Transverse colon (tissue), 4 donors: Measurements from ENCODE around the gene LRRC70. TPM values are rescaled to one million over a fixed set of nuclear protein-coding genes. Genes with fewer than 3 reads are reported as not detected.

ENCODE experiments used
- DNase-seq: peaks from one replicate; pipeline ENCODE4 v3.0.0-alpha.2; 2019
- H3K27ac ChIP-seq, 4 donors: fragments of 200-600 bp; sonication (generic); 2 replicates each; pipeline ENCODE4 v1.5.1; 2016 to 2018; ENCODE audit warnings: inconsistent platforms in 4 of 4
- H3K27me3 ChIP-seq: fragments of 200-600 bp; sonication (generic); 2 replicates; pipeline ENCODE4 v1.5.1; 2017; ENCODE audit warnings: inconsistent platforms
- H3K36me3 ChIP-seq, 4 donors: fragments of 200-600 bp; sonication (generic); 2 replicates each; pipeline ENCODE4 v1.5.1; 2017 to 2019; ENCODE audit warnings: inconsistent platforms in 4 of 4
- H3K4me1 ChIP-seq, 4 donors: fragments of 200-600 bp; sonication (generic); 2 replicates each; pipeline ENCODE4 v1.5.1; 2017 to 2020; ENCODE audit warnings: inconsistent platforms in 4 of 4
- H3K4me3 ChIP-seq, 4 donors: fragments of 200-600 bp; sonication (generic); 1 replicate in 1 of 4; 2 replicates in 3 of 4; pipeline versions ENCODE4 v1.5.1 to v1.6.1; 2017 to 2019; ENCODE audit warnings: inconsistent platforms in 4 of 4
- H3K9me3 ChIP-seq, 2 donors: fragments of 200-600 bp; sonication (generic); 2 replicates each; pipeline ENCODE4 v1.5.1; 2017 to 2019; ENCODE audit warnings: inconsistent platforms in 2 of 2
- EP300 ChIP-seq: sonication (generic); formaldehyde crosslinking; IDR thresholded peaks from one replicate; pipeline ENCODE4 v1.6.1; 2017; ENCODE audit warnings: antibody characterized with exemption, low read depth
- POLR2A ChIP-seq: fragments of 450-650 bp; IDR thresholded peaks from one replicate; pipeline ENCODE4 v1.6.1; 2016; ENCODE audit warnings: antibody characterized with exemption, mild to moderate bottlenecking, moderate library complexity
- POLR2AphosphoS5 ChIP-seq, 3 donors: sonication (generic); formaldehyde crosslinking; IDR thresholded peaks; one replicate each; pipeline ENCODE4 v1.6.1; 2016; ENCODE audit warnings: antibody characterized with exemption in 3 of 3
- WGBS, 2 donors: methylation state at CpG; one replicate each; pipeline ENCODE4 v1.1.5; 2018; ENCODE audit warnings: low coverage in 1 of 2; 5-methylcytosine and 5-hydroxymethylcytosine counted together
- in situ Hi-C, 4 donors: fragments of 200-750 bp; cut with MboI; loops; one replicate each; pipeline versions ENCODE4 v1.15.0 to v1.15.1; 2017; ENCODE audit warnings: low sequenced_read_pairs in 3 of 4, low pct_ligation_motif_present in 1 of 4, low pct_unique_long_range_greater_than_20kb in 1 of 4
- intact Hi-C: fragments of 100-400 bp; cut with DNase I; formaldehyde crosslinking; loops from one replicate; pipeline ENCODE4 v1.15.1; 2023; ENCODE audit warnings: low total_unique reads
- total RNA-seq, 4 donors: library from RNA; depleted of rRNA; stranded (reverse); fragments of >200 nt; gene quantifications; one replicate each; pipeline ENCODE4 v1.1.0, GENCODE V29; 2016
- TF ChIP-seq, protein P1 (sequence below), 5 experiments: fragments of 200-600 bp in 3 of 5; fragments of 450-650 bp in 2 of 5; sonication (generic) in 3 of 5; IDR thresholded peaks; 1 replicate in 2 of 5; 2 replicates in 3 of 5; pipeline ENCODE4 v1.5.1; 2016 to 2017; ENCODE audit warnings: antibody characterized with exemption in 5 of 5, inconsistent platforms in 3 of 5, mild to moderate bottlenecking in 2 of 5, moderate library complexity in 1 of 5

Gene LRRC70
- total RNA-seq, 4 donors from 2014 or later, result 1.8 to 3.4 (median 2.3) TPM

- TF ChIP-seq EP300, result no peak
- TF ChIP-seq, protein P1, sequence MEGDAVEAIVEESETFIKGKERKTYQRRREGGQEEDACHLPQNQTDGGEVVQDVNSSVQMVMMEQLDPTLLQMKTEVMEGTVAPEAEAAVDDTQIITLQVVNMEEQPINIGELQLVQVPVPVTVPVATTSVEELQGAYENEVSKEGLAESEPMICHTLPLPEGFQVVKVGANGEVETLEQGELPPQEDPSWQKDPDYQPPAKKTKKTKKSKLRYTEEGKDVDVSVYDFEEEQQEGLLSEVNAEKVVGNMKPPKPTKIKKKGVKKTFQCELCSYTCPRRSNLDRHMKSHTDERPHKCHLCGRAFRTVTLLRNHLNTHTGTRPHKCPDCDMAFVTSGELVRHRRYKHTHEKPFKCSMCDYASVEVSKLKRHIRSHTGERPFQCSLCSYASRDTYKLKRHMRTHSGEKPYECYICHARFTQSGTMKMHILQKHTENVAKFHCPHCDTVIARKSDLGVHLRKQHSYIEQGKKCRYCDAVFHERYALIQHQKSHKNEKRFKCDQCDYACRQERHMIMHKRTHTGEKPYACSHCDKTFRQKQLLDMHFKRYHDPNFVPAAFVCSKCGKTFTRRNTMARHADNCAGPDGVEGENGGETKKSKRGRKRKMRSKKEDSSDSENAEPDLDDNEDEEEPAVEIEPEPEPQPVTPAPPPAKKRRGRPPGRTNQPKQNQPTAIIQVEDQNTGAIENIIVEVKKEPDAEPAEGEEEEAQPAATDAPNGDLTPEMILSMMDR (IDR thresholded peaks at IDR 0.05), result no peak
- TF ChIP-seq POLR2A, result no peak
- no peak for TF ChIP-seq POLR2AphosphoS5 (IDR thresholded peaks at IDR 0.05)
- intact Hi-C loops (loop anchor here (2.0 kb wide), 1 partner anchor 77 kb away; no protein-coding TSS in a partner anchor), in situ Hi-C loops (no loop called here)
- Histone ChIP-seq H3K27me3 (no peaks in the 10 kb centered on the region), H3K9me3 (no peaks in the 10 kb centered on the region), H3K4me3 (no peak overlapping the region), H3K27ac (no peak overlapping the region), H3K36me3 (no peaks in the 10 kb centered on the region), H3K4me1 (no peaks in the 10 kb centered on the region)
- DNase-seq, result no peak
These were observed 7.1 kb downstream of the LRRC70 start for GRCh38 chr5:62585751-62586150.

- no peak for DNase-seq
- in situ Hi-C loops (no loop called here), intact Hi-C loops (no loop called here)
- H3K9me3 ChIP-seq, result no peaks in the 10 kb centered on the region
- H3K27ac ChIP-seq, result no peak overlapping the region
- H3K4me1 ChIP-seq, result no peaks in the 10 kb centered on the region
- no peaks in the 10 kb centered on the region for H3K36me3 ChIP-seq
- no peak for TF ChIP-seq EP300
- TF ChIP-seq POLR2AphosphoS5 (IDR thresholded peaks at IDR 0.05), result no peak
- TF ChIP-seq, protein P1 (IDR thresholded peaks at IDR 0.05), result no peak
- no peak for TF ChIP-seq POLR2A
- no peaks in the 10 kb centered on the region for H3K27me3 ChIP-seq
- H3K4me3 ChIP-seq, result no peak overlapping the region
- 74% methylated on average over 3 of the region's 3 CpGs; no CpG with 5 or more reads in 1 of the 2 donors for WGBS, 2 donors
These were observed 9.1 kb downstream of the LRRC70 start for GRCh38 chr5:62587737-62588136.

DNA sequence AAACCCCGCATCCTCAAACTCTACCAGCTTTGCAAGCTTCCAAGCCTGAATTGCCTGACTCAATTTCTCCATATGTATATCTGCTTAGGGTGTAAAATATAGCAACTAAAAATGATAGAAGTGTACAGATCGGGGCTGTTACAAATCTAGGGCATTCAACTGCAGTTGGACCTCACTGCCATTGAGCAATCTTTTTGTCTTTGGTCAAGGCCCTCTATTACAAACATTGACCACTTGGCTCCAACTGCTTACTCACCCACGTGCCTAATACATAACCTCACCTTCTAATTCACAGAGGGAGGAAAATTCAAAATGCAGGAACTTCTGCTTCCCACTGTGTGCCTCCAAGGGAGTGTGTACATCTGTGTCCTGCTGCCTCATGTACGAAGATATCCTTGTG, 10.0 kb downstream of the LRRC70 start:
- intact Hi-C loops (no loop called here), in situ Hi-C loops (no loop called here)
- no peaks in the 10 kb centered on the region for H3K27me3 ChIP-seq
- WGBS, 2 donors, result 91 to 95% methylated on average over 4 of the region's 4 CpGs
- H3K36me3 ChIP-seq, result no peaks in the 10 kb centered on the region
- TF ChIP-seq POLR2A (no peak), EP300 (no peak), POLR2AphosphoS5 (IDR thresholded peaks at IDR 0.05) (no peak)
- TF ChIP-seq, protein P1 (IDR thresholded peaks at IDR 0.05), result no peak
- no peaks in the 10 kb centered on the region for H3K9me3 ChIP-seq
- H3K27ac ChIP-seq, result no peak overlapping the region
- no peaks in the 10 kb centered on the region for H3K4me1 ChIP-seq
- H3K4me3 ChIP-seq, result no peak overlapping the region
- DNase-seq, result no peak

GRCh38 chr5:62589504-62589903, 10.9 kb downstream of the LRRC70 start:
- in situ Hi-C loops (no loop called here), intact Hi-C loops (no loop called here)
- Histone ChIP-seq H3K4me3 (no peak overlapping the region), H3K27me3 (no peaks in the 10 kb centered on the region), H3K36me3 (no peaks in the 10 kb centered on the region), H3K4me1 (no peaks in the 10 kb centered on the region), H3K27ac (no peak overlapping the region), H3K9me3 (no peaks in the 10 kb centered on the region)
- TF ChIP-seq EP300 (no peak), POLR2AphosphoS5 (IDR thresholded peaks at IDR 0.05) (no peak), POLR2A (no peak)
- TF ChIP-seq, protein P1 (IDR thresholded peaks at IDR 0.05), result no peak
- no peak for DNase-seq
- 100% methylated on average over 2 of the region's 2 CpGs for whole genome bisulfite sequencing, 2 donors
